Neural cell (in vitro differentiated cells): ENCODE measurements around the gene TMEM253. TPM values are rescaled to one million over a fixed set of nuclear protein-coding genes. Genes with fewer than 3 reads are reported as not detected.

Experiments
- H2AFZ ChIP-seq: fragments of 200-600, 300-800 bp; sonication (generic), shearing (Covaris generic); 2 replicates; pipeline ENCODE4 v1.6.0; 2014; ENCODE audit warnings: low read depth, mild to moderate bottlenecking, antibody characterized with exemption, low read length, moderate library complexity
- H3F3A ChIP-seq: fragments of 200-600 bp; shearing (Covaris generic); 2 replicates; pipeline ENCODE4 v1.6.1; 2016; ENCODE audit warnings: mild to moderate bottlenecking, moderate library complexity, mixed read lengths, antibody characterized with exemption, low read length; ENCODE audit not compliant: insufficient read depth, poor library complexity, severe bottlenecking
- H3K27ac ChIP-seq: fragments of 200-600, 300-800 bp; sonication (generic), shearing (Covaris generic); 2 replicates; pipeline ENCODE4 v1.5.1; 2014; ENCODE audit warnings: mild to moderate bottlenecking, low read length, moderate library complexity
- H3K27me3 ChIP-seq: fragments of 300-800, 200-600 bp; sonication (generic), shearing (Covaris generic); 2 replicates; pipeline ENCODE4 v1.6.0; 2014; ENCODE audit warnings: mild to moderate bottlenecking, low read depth, low read length, moderate library complexity; ENCODE audit not compliant: insufficient read depth
- H3K36me3 ChIP-seq: fragments of 300-800, 200-600 bp; sonication (generic), shearing (Covaris generic); 2 replicates; pipeline ENCODE4 v1.5.1; 2014; ENCODE audit warnings: mild to moderate bottlenecking, antibody characterized with exemption, low read length, moderate library complexity; ENCODE audit not compliant: insufficient read depth
- H3K4me2 ChIP-seq: fragments of 300-800, 200-600 bp; sonication (generic), shearing (Covaris generic); 2 replicates; pipeline ENCODE4 v1.6.0; 2014; ENCODE audit warnings: mild to moderate bottlenecking, low read length
- H3K4me3 ChIP-seq: fragments of 300-800, 200-600 bp; sonication (generic), shearing (Covaris generic); 2 replicates; pipeline ENCODE4 v1.5.1; 2014; ENCODE audit warnings: mild to moderate bottlenecking, low read length, moderate library complexity
- H3K79me2 ChIP-seq: fragments of 200-600 bp; shearing (Covaris generic); replicated peaks from 2 replicates; pipeline ENCODE4 v1.6.0; 2014; ENCODE audit warnings: mild to moderate bottlenecking, low read length, moderate library complexity; ENCODE audit not compliant: insufficient read depth
- H3K9ac ChIP-seq: fragments of 300-800, 200-600 bp; sonication (generic), shearing (Covaris generic); 2 replicates; pipeline ENCODE4 v1.6.1; 2016; ENCODE audit warnings: mild to moderate bottlenecking, low read length, mixed read lengths
- H3K9me2 ChIP-seq: fragments of 200-600 bp; shearing (Covaris generic); 2 replicates; pipeline ENCODE4 v1.6.1; 2016; ENCODE audit warnings: mild to moderate bottlenecking, low read length, mixed read lengths; ENCODE audit not compliant: insufficient read depth
- H3K9me3 ChIP-seq: fragments of 200-600, 300-800 bp; sonication (generic), shearing (Covaris generic); 2 replicates; pipeline ENCODE4 v1.6.1; 2016; ENCODE audit warnings: mild to moderate bottlenecking, mixed run types, low read length, moderate library complexity, mixed read lengths
- H4K20me1 ChIP-seq: fragments of 200-600 bp; shearing (Covaris generic); 2 replicates; pipeline ENCODE4 v1.6.1; 2016; ENCODE audit warnings: mild to moderate bottlenecking, mixed run types; ENCODE audit not compliant: insufficient read depth
- EP300 ChIP-seq: fragments of 450-650 bp; conservative IDR thresholded peaks from 2 replicates; pipeline ENCODE4 v1.6.1; 2014; ENCODE audit warnings: antibody characterized with exemption, mild to moderate bottlenecking, moderate library complexity; ENCODE audit not compliant: poor library complexity, severe bottlenecking
- MXI1 ChIP-seq: fragments of 450-650 bp; conservative IDR thresholded peaks from 2 replicates; pipeline ENCODE4 v1.6.1; 2014; ENCODE audit warnings: antibody characterized with exemption, mild to moderate bottlenecking; ENCODE audit not compliant: poor library complexity, severe bottlenecking
- POLR2AphosphoS5 ChIP-seq: IDR thresholded peaks from 2 replicates; pipeline ENCODE4 v1.6.1; 2012
- REST ChIP-seq: IDR thresholded peaks from 2 replicates; pipeline ENCODE4 v1.6.1; 2012; ENCODE audit warnings: borderline replicate concordance
- SMC3 ChIP-seq: fragments of 450-650 bp; conservative IDR thresholded peaks from 2 replicates; pipeline ENCODE4 v1.6.1; 2014; ENCODE audit warnings: antibody characterized with exemption, mild to moderate bottlenecking, moderate library complexity; ENCODE audit not compliant: poor library complexity
- polyA plus RNA-seq: library from polyadenylated mRNA; depleted of rRNA; stranded (reverse); fragments of >200 nt; gene quantifications from 2 replicates; pipeline ENCODE4 v1.2.3, GENCODE V29; 2014

TMEM253 gene
- polyA plus RNA-seq, 1 donor from 2014 or later: 0.26 TPM

GRCh38 chr14:21069388-21070082, 31.3 kb upstream of the TMEM253 start:
- peak overlapping the region; percentile 88 for H2AFZ ChIP-seq
- peak overlapping the region; percentile 88 for H3K27ac ChIP-seq

GRCh38 chr14:21070083-21070609, 30.7 kb upstream of the TMEM253 start, which contains the start of gene ARHGEF40:
ARHGEF40 (plus strand) TSS chr14:21070304; CDS start chr14:21070397, 93 bp downstream.
- TF ChIP-seq SMC3 (no peak), REST (no peak), EP300 (no peak), POLR2AphosphoS5 (peak; percentile 3), MXI1 (no peak)
- peak within 1 kb of the TSS; percentile 88 for H2AFZ ChIP-seq
- H3K9ac ChIP-seq: peak within 1 kb of the TSS; percentile 92
- no peaks in the 10 kb centered on the region for H3K9me3 ChIP-seq
- H3K27ac ChIP-seq: peak within 1 kb of the TSS; percentile 88
- H3K4me2 ChIP-seq: peak within 1 kb of the TSS; percentile 99
- H3K9me2 ChIP-seq: no peaks in the 10 kb centered on the region
- peak within 1 kb of the TSS; percentile 78 for H3K4me3 ChIP-seq
- peaks cover 7% of the 10 kb centered on the region for H3K79me2 ChIP-seq
- no peaks in the 10 kb centered on the region for H3K27me3 ChIP-seq
- H3K36me3 ChIP-seq: no peaks in the 10 kb centered on the region
- H3F3A ChIP-seq: peaks cover 4% of the 10 kb centered on the region
- H4K20me1 ChIP-seq: no peaks in the 10 kb centered on the region

More at GRCh38 chr14:21069388-21070082, 31.3 kb upstream of the TMEM253 start:
- Histone ChIP-seq H3K4me3 (peak overlapping the region; percentile 78), H3K79me2 (peaks cover 7% of the 10 kb centered on the region), H3K9ac (peak overlapping the region; percentile 92), H3K27me3 (no peaks in the 10 kb centered on the region), H3K9me2 (no peaks in the 10 kb centered on the region), H3F3A (peaks cover 4% of the 10 kb centered on the region), H3K4me2 (peak overlapping the region; percentile 86), H3K36me3 (no peaks in the 10 kb centered on the region), H4K20me1 (no peaks in the 10 kb centered on the region), H3K9me3 (no peaks in the 10 kb centered on the region)
- TF ChIP-seq REST (peak; percentile 54), POLR2AphosphoS5 (no peak)
